HCT116 (cell line): ENCODE measurements around the gene ADAD2. TPM values are rescaled to one million over a fixed set of nuclear protein-coding genes. Genes with fewer than 3 reads are reported as not detected.

ENCODE experiments used
- ATAC-seq: fragments of 200-7000 bp; cut with Tn5 transposase; 2 replicates; pipeline ENCODE4 v1.9.1; 2020; ENCODE audit warnings: mild to moderate bottlenecking, moderate library complexity
- BruUV-seq: library from RNA; stranded (reverse); fragments of 400-500 nt; replicated peaks from 2 replicates; lab custom pipeline; 2021; lab: Mats Ljungman, UMichigan
- CTCF ChIA-PET: fragments of 300-600 bp; sonication (Branson Sonifier 250); formaldehyde crosslinking; loops from one replicate; lab custom pipeline; 2021; ENCODE audit warnings: antibody characterized with exemption; lab: Charles Lee
- POLR2A ChIA-PET: fragments of 300-600, 350-600 bp; sonication (Branson Sonifier 250); formaldehyde crosslinking; loops from one replicate; lab custom pipeline; 2021; ENCODE audit warnings: antibody characterized with exemption; lab: Charles Lee
- RAD21 ChIA-PET, 2 experiments: fragments of 300-600 bp; sonication (Branson Sonifier 250); formaldehyde crosslinking; loops; one replicate each; lab custom pipeline; 2023; ENCODE audit warnings: low total read pairs in 2 of 2; ENCODE audit not compliant: uncharacterized antibody in 2 of 2, unreplicated experiment in 2 of 2, low non-redundant PET in 1 of 2; lab: Charles Lee
- DNase-seq: peaks from one replicate; pipeline ENCODE4 v3.0.0-alpha.2; 2010; ENCODE audit warnings: low read depth, low spot score
- H2AFZ ChIP-seq: fragments of 200-600 bp; shearing (Covaris generic), sonication (generic); 2 replicates; pipeline ENCODE4 v1.6.1; 2017; ENCODE audit warnings: low read depth, mixed run types, mixed read lengths, antibody characterized with exemption, low read length; ENCODE audit not compliant: poor library complexity, severe bottlenecking
- H3K27ac ChIP-seq: 2 replicates; pipeline ENCODE4 v1.5.1; 2012; ENCODE audit warnings: low read depth, low read length
- H3K27me3 ChIP-seq: fragments of 200-600 bp; sonication (generic); 2 replicates; pipeline ENCODE4 v1.6.1; 2016; ENCODE audit warnings: mixed run types, low read length, mixed read lengths; ENCODE audit not compliant: insufficient read depth
- H3K36me3 ChIP-seq, 2 experiments: fragments of 200-500 bp in 1 of 2; fragments of 200-600 bp in 1 of 2; sonication (Bioruptor generic) in 1 of 2; sonication (generic) in 1 of 2; 2 replicates each; pipeline versions ENCODE4 v1.5.1 to v1.6.1; 2014 to 2016; ENCODE audit warnings: low read length in 2 of 2, inconsistent platforms in 1 of 2, mixed read lengths in 1 of 2, mixed run types in 1 of 2; ENCODE audit not compliant: insufficient read depth in 2 of 2, control insufficient read depth in 1 of 2
- H3K4me1 ChIP-seq, 2 experiments: fragments of 200-600 bp in 1 of 2; sonication (generic) in 1 of 2; 2 replicates each; pipeline versions ENCODE4 v1.5.1 to v1.6.1; 2012 to 2017; ENCODE audit warnings: low read length in 2 of 2, inconsistent platforms in 1 of 2, mild to moderate bottlenecking in 1 of 2, mixed read lengths in 1 of 2, mixed run types in 1 of 2, moderate library complexity in 1 of 2; ENCODE audit not compliant: insufficient read depth in 2 of 2, control insufficient read depth in 1 of 2
- H3K4me2 ChIP-seq: fragments of 200-600 bp; sonication (generic); 2 replicates; pipeline ENCODE4 v1.6.1; 2017; ENCODE audit warnings: mixed run types, low read length, mixed read lengths
- H3K4me3 ChIP-seq, 2 experiments: fragments of 200-600 bp in 1 of 2; sonication (generic) in 1 of 2; replicated peaks in 1 of 2; 2 replicates each; pipeline ENCODE4 v1.5.1; 2011 to 2016; ENCODE audit warnings: low read length in 2 of 2, control low read depth in 1 of 2, low read depth in 1 of 2, mild to moderate bottlenecking in 1 of 2, mixed read lengths in 1 of 2, mixed run types in 1 of 2
- H3K79me2 ChIP-seq: fragments of 200-600 bp; sonication (generic); 2 replicates; pipeline ENCODE4 v1.6.1; 2017; ENCODE audit warnings: mild to moderate bottlenecking, mixed run types, low read length, moderate library complexity, mixed read lengths; ENCODE audit not compliant: insufficient read depth
- H3K9ac ChIP-seq: fragments of 200-600 bp; sonication (generic); 2 replicates; pipeline ENCODE4 v1.6.1; 2016; ENCODE audit warnings: low read length, mixed read lengths
- H3K9me2 ChIP-seq: fragments of 200-600 bp; sonication (generic), shearing (Covaris generic); 2 replicates; pipeline ENCODE4 v1.6.1; 2017; ENCODE audit warnings: mixed run types, mild to moderate bottlenecking, moderate library complexity; ENCODE audit not compliant: insufficient read depth
- H3K9me3 ChIP-seq, 2 experiments: fragments of 200-500 bp in 1 of 2; fragments of 200-600 bp in 1 of 2; sonication (Bioruptor generic) in 1 of 2; sonication (generic) in 1 of 2; 2 replicates each; pipeline ENCODE4 v1.6.1; 2014 to 2017; ENCODE audit warnings: low read length in 2 of 2, mixed read lengths in 2 of 2, inconsistent platforms in 1 of 2, low read depth in 1 of 2, mild to moderate bottlenecking in 1 of 2, mixed run types in 1 of 2, moderate library complexity in 1 of 2; ENCODE audit not compliant: control insufficient read depth in 1 of 2, insufficient read depth in 1 of 2
- H4K20me1 ChIP-seq: fragments of 200-600 bp; sonication (generic), shearing (Covaris generic); 2 replicates; pipeline ENCODE4 v1.6.1; 2017; ENCODE audit warnings: mixed run types, mild to moderate bottlenecking, moderate library complexity; ENCODE audit not compliant: insufficient read depth
- ATF3 ChIP-seq: IDR thresholded peaks from 2 replicates; pipeline ENCODE4 v1.6.1; 2012
- EZH2phosphoT487 ChIP-seq: fragments of 200-600 bp; IDR thresholded peaks from 2 replicates; pipeline ENCODE4 v1.6.1; 2018; ENCODE audit warnings: antibody characterized with exemption, borderline replicate concordance
- FOSL1 ChIP-seq: IDR thresholded peaks from 2 replicates; pipeline ENCODE4 v1.6.1; 2012; ENCODE audit warnings: low read depth
- POLR2AphosphoS5 ChIP-seq: IDR thresholded peaks from 2 replicates; pipeline ENCODE4 v1.6.1; 2011; ENCODE audit warnings: mild to moderate bottlenecking, low read depth, low read length, moderate library complexity
- REST ChIP-seq: IDR thresholded peaks from 2 replicates; pipeline ENCODE4 v1.6.1; 2012; ENCODE audit warnings: low read depth
- SP1 ChIP-seq: IDR thresholded peaks from 2 replicates; pipeline ENCODE4 v1.6.1; 2012; ENCODE audit warnings: low read depth
- SRF ChIP-seq: IDR thresholded peaks from 2 replicates; pipeline ENCODE4 v1.6.1; 2012; ENCODE audit warnings: low read depth
- YY1 ChIP-seq: IDR thresholded peaks from 2 replicates; pipeline ENCODE4 v1.6.1; 2011; ENCODE audit warnings: low read length, low read depth, moderate library complexity, mild to moderate bottlenecking; ENCODE audit not compliant: insufficient replicate concordance; ENCODE audit errors: extremely low read depth
- intact Hi-C: fragments of 100-400 bp; cut with micrococcal nuclease; formaldehyde crosslinking; loops from 2 replicates; pipeline ENCODE4 v1.10.0; 2022
- total RNA-seq: library from RNA; stranded (reverse); gene quantifications from one replicate; pipeline ENCODE4 v1.2.1, GENCODE V29; 2021; ENCODE audit not compliant: unreplicated experiment

ADAD2 gene
- total RNA-seq, 1 experiment from 2014 or later: not detected

- H3K4me2 ChIP-seq: no peak overlapping the region
- POLR2A ChIA-PET: no interaction called here
- H3K27ac ChIP-seq: no peak overlapping the region
- TF ChIP-seq POLR2AphosphoS5 (no peak), SRF (no peak), EZH2phosphoT487 (no peak), YY1 (no peak), REST (no peak), ATF3 (no peak), SP1 (no peak), FOSL1 (no peak)
- peaks cover 11% of the 10 kb centered on the region; the same call in 1 of the 2 replicates for H3K27me3 ChIP-seq
- RAD21 ChIA-PET: no interaction called here
- CTCF ChIA-PET: no interaction called here
- H3K9ac ChIP-seq: no peak overlapping the region
- no peak overlapping the region for H3K4me3 ChIP-seq
- intact Hi-C loops: no loop called here
- no peaks in the 10 kb centered on the region for H3K79me2 ChIP-seq
- H3K36me3 ChIP-seq: no peaks in the 10 kb centered on the region
- no peaks in the 10 kb centered on the region for H3K9me3 ChIP-seq
- peaks cover 17 to 29% of the 10 kb centered on the region in 2 experiments for H3K4me1 ChIP-seq
- no peak for ATAC-seq
- no peaks in the 10 kb centered on the region for H4K20me1 ChIP-seq
- no peak for DNase-seq
- no TSS peak for BruUV-seq
- no peaks in the 10 kb centered on the region for H3K9me2 ChIP-seq
- H2AFZ ChIP-seq: no peak overlapping the region
These were observed 41.1 kb downstream of the ADAD2 start for GRCh38 chr16:84232060-84232459.
